Measurements from ENCODE around the gene IRGM.
"Not testable (repeated sequence)": the region's sequence is repeated elsewhere in the genome, so short reads cannot be mapped to it uniquely, and the experiment has no call there.

IRGM gene

GRCh38 chr5:150846308-150846653, at the start of gene IRGM:
TSS of gene IRGM (plus strand) at chr5:150846521. CDS start at chr5:150848124, 1,603 bp downstream.
- not testable (repeated sequence) for DNase-seq (ENCODE audit: insufficient read length, low spot score); FAIRE-seq

GRCh38 chr5:150797384-150797783, 48.9 kb upstream of the IRGM start:
- no peak for TF ChIP-seq CTCF (IDR thresholded peaks at IDR 0.05; ENCODE audit: insufficient read depth, missing control alignments)
- FAIRE-seq (no peak), DNase-seq (ENCODE audit: insufficient read length, low spot score) (no peak)

- DNase-seq (ENCODE audit: insufficient read length, low spot score) (no peak), FAIRE-seq (no peak)
- TF ChIP-seq CTCF (IDR thresholded peaks at IDR 0.05; ENCODE audit: insufficient read depth, missing control alignments), result peak; percentile 71
Measured at GRCh38 chr5:150801117-150801927, 45.0 kb upstream of the IRGM start.

GRCh38 chr5:150804388-150804787, 41.9 kb upstream of the IRGM start:
- no peak for TF ChIP-seq CTCF (IDR thresholded peaks at IDR 0.05; ENCODE audit: insufficient read depth, missing control alignments)
- no peak for DNase-seq (ENCODE audit: insufficient read length, low spot score)
- no peak for FAIRE-seq

GRCh38 chr5:150809363-150809762, 37.0 kb upstream of the IRGM start:
- DNase-seq (ENCODE audit: insufficient read length, low spot score) (no peak), FAIRE-seq (no peak)
- no peak for TF ChIP-seq CTCF (IDR thresholded peaks at IDR 0.05; ENCODE audit: insufficient read depth, missing control alignments)

GRCh38 chr5:150815010-150815409, 31.3 kb upstream of the IRGM start:
- no peak for TF ChIP-seq CTCF (IDR thresholded peaks at IDR 0.05; ENCODE audit: insufficient read depth, missing control alignments)
- no peak for DNase-seq (ENCODE audit: insufficient read length, low spot score)
- FAIRE-seq, result no peak

- no peak for FAIRE-seq
- DNase-seq (ENCODE audit: insufficient read length, low spot score), result no peak
- no peak for TF ChIP-seq CTCF (IDR thresholded peaks at IDR 0.05; ENCODE audit: insufficient read depth, missing control alignments)
Measured at GRCh38 chr5:150816946-150817345, 29.4 kb upstream of the IRGM start.
